Smooth muscle cell (in vitro differentiated cells): ENCODE data around the gene BSCL2. TPM values are rescaled to one million over a fixed set of nuclear protein-coding genes. Genes with fewer than 3 reads are reported as not detected.

Experiments
- DNase-seq: peaks from one replicate; lab custom pipeline; 2025; ENCODE audit not compliant: unreplicated experiment; lab: John Stamatoyannopoulos, UW
- H2AFZ ChIP-seq: fragments of 200-600 bp; sonication (generic); 2 replicates; pipeline ENCODE4 v1.6.0; 2016; ENCODE audit warnings: antibody characterized with exemption, low read depth, mild to moderate bottlenecking
- H3F3A ChIP-seq: fragments of 200-600 bp; sonication (generic); 2 replicates; pipeline ENCODE4 v1.6.0; 2017; ENCODE audit warnings: antibody characterized with exemption, low read depth
- H3K27ac ChIP-seq: fragments of 200-600 bp; sonication (generic); 2 replicates; pipeline ENCODE4 v1.5.1; 2016; ENCODE audit warnings: low read depth, mild to moderate bottlenecking
- H3K27me3 ChIP-seq: fragments of 200-600 bp; sonication (generic); 2 replicates; pipeline ENCODE4 v1.6.1; 2016; ENCODE audit warnings: low read depth, mild to moderate bottlenecking
- H3K36me3 ChIP-seq: fragments of 200-600 bp; sonication (generic); 2 replicates; pipeline ENCODE4 v1.5.1; 2016; ENCODE audit warnings: low read depth
- H3K4me1 ChIP-seq: fragments of 200-600 bp; sonication (generic); 2 replicates; pipeline ENCODE4 v1.5.1; 2016; ENCODE audit warnings: low read depth
- H3K4me2 ChIP-seq: fragments of 200-600 bp; sonication (generic); 2 replicates; pipeline ENCODE4 v1.6.0; 2016; ENCODE audit warnings: mild to moderate bottlenecking
- H3K4me3 ChIP-seq: fragments of 200-600 bp; sonication (generic); 2 replicates; pipeline ENCODE4 v1.5.1; 2016; ENCODE audit warnings: mild to moderate bottlenecking
- H3K79me2 ChIP-seq: fragments of 200-600 bp; sonication (generic); 2 replicates; pipeline ENCODE4 v1.6.0; 2016; ENCODE audit warnings: low read depth, mild to moderate bottlenecking
- H3K9ac ChIP-seq: fragments of 200-600 bp; sonication (generic); 2 replicates; pipeline ENCODE4 v1.6.0; 2016; ENCODE audit warnings: low read depth
- H3K9me3 ChIP-seq: fragments of 200-600 bp; sonication (generic); replicated peaks from 2 replicates; pipeline ENCODE4 v1.5.1; 2016; ENCODE audit warnings: low read depth
- H4K20me1 ChIP-seq: fragments of 200-600 bp; sonication (generic); 2 replicates; pipeline ENCODE4 v1.6.0; 2016; ENCODE audit warnings: low read depth
- WGBS: methylation state at CpG from one replicate; pipeline ENCODE4 v1.1.7; 2016; ENCODE audit warnings: low lambda C conversion rate; 5-methylcytosine and 5-hydroxymethylcytosine counted together
- polyA plus RNA-seq: library from polyadenylated mRNA; unstranded; fragments of >200 nt; fragmentation: Nextera tagmentation; extraction: Ambion mirVana; gene quantifications from 2 replicates; pipeline ENCODE4 v1.2.1, GENCODE V29; 2016
- total RNA-seq: library from RNA; depleted of rRNA; stranded (reverse); fragments of >200 nt; gene quantifications from 2 replicates; pipeline ENCODE4 v1.2.3, GENCODE V29; 2014
- TF ChIP-seq, protein P1 (sequence below): fragments of 200-600 bp; sonication (generic); IDR thresholded peaks from 2 replicates; pipeline ENCODE4 v1.5.1; 2017; ENCODE audit warnings: borderline replicate concordance, mild to moderate bottlenecking, antibody characterized with exemption; ENCODE audit not compliant: insufficient read depth, poor library complexity, severe bottlenecking

BSCL2 gene
- total and polyA plus RNA-seq, 2 experiments from 2014 or later: 79.7 to 115 TPM

DNA sequence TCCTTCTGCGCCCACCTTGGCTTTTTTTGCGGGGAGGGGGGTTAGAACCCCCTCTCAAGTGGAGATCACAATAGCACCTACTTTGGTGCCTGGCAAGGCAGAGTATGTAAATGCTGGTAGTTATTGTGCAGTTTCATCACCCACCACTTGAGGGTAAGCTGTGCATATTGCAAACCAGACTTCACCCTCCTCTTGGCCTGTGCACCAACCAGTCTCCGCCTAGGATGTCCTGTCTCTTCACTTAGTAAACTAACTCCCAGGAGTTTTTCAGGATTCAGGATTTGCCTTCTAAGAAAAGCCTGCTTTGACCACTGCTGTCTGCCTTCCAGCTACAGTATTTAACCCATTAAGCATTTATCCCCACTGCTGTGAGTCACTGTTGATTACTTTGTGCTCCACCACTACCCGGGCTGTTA, 26.4 kb downstream of the BSCL2 start:
- H3K4me3 ChIP-seq: no peak overlapping the region

DNA sequence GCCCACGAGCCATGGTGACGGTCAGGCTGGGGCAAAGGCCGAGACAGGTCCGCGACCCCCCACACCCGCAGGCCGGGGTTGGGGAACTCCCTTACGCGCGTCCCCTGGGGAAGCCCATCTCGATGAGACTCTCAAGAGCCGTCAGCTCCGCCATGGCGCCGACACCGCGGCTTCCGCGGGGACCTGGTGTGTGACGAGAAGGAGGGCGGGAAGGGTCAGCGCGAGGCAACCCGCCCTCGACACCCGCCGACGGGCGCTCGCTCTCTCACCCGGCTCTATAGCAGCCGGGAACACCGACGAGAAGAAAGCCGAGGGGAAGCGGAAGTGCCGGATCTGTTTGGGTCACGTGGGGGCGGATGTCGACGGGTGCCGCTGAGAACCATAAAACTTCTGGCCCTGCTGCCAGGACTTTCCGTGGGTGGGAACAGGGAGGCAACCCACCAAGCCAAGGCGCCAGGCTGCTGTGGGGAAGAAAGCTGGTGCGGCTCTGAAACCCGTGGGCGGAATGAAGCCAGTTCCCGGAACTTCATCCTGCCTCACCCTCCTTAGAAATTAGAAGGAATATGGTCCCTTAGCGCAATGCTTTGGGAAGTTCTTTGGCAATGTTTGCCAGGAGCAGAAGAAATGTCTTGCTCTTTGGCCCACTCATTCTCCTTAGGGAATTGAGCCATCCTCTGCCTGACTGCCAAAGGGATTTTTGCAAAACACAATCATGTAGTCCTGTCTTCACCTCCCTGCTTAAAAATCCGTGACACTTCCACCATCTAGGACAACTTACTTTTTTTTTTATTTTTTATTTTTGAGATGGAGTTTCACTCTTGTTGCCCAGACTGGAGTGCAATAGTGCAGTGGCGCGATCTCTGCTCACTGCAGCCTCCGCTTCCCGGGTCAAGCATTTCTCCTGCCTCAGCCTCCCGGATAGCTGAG, 28.2 kb downstream of the BSCL2 start, which contains the start of gene UBXN1:
Gene UBXN1 (minus strand): TSS at position 304 of the 927 bp plus-strand sequence. CDS start 150 bp downstream, at position 154.
- H3K4me3 ChIP-seq: peak within 1 kb of the TSS; percentile 92
- no peaks in the 10 kb centered on the region for H4K20me1 ChIP-seq
- peak within 1 kb of the TSS; percentile 91 for H3K4me2 ChIP-seq
- peak; percentile 61 for DNase-seq
- H3K79me2 ChIP-seq: peaks cover 21% of the 10 kb centered on the region
- peak within 1 kb of the TSS; percentile 37 for H2AFZ ChIP-seq
- no peaks in the 10 kb centered on the region for H3K9me3 ChIP-seq
- H3K4me1 ChIP-seq: peaks cover 7% of the 10 kb centered on the region
- no peaks in the 10 kb centered on the region for H3K27me3 ChIP-seq
- peak within 1 kb of the TSS; percentile 95 for H3K9ac ChIP-seq
- TF ChIP-seq, protein P1, sequence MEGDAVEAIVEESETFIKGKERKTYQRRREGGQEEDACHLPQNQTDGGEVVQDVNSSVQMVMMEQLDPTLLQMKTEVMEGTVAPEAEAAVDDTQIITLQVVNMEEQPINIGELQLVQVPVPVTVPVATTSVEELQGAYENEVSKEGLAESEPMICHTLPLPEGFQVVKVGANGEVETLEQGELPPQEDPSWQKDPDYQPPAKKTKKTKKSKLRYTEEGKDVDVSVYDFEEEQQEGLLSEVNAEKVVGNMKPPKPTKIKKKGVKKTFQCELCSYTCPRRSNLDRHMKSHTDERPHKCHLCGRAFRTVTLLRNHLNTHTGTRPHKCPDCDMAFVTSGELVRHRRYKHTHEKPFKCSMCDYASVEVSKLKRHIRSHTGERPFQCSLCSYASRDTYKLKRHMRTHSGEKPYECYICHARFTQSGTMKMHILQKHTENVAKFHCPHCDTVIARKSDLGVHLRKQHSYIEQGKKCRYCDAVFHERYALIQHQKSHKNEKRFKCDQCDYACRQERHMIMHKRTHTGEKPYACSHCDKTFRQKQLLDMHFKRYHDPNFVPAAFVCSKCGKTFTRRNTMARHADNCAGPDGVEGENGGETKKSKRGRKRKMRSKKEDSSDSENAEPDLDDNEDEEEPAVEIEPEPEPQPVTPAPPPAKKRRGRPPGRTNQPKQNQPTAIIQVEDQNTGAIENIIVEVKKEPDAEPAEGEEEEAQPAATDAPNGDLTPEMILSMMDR: no peak
- 12% methylated on average over 55 of the region's 55 CpGs for WGBS
- H3F3A ChIP-seq: peaks cover 27% of the 10 kb centered on the region
- no peaks in the 10 kb centered on the region for H3K36me3 ChIP-seq
- H3K27ac ChIP-seq: peak within 1 kb of the TSS; percentile 72

More for the DNA sequence above, 26.4 kb downstream of the BSCL2 start:
- H3F3A ChIP-seq: peaks cover 27% of the 10 kb centered on the region
- TF ChIP-seq, protein P1: peak; percentile 27
- no peaks in the 10 kb centered on the region for H3K36me3 ChIP-seq
- no peaks in the 10 kb centered on the region for H3K27me3 ChIP-seq
- no peaks in the 10 kb centered on the region for H3K9me3 ChIP-seq
- no peak overlapping the region for H3K4me2 ChIP-seq
- DNase-seq: no peak
- no peak overlapping the region for H3K9ac ChIP-seq
- peaks cover 21% of the 10 kb centered on the region for H3K79me2 ChIP-seq
- H3K4me1 ChIP-seq: peaks cover 7% of the 10 kb centered on the region
- H2AFZ ChIP-seq: peak overlapping the region; percentile 20
- 60% methylated on average over 4 of the region's 4 CpGs for WGBS
- peak overlapping the region; percentile 20 for H3K27ac ChIP-seq
- no peaks in the 10 kb centered on the region for H4K20me1 ChIP-seq

DNA sequence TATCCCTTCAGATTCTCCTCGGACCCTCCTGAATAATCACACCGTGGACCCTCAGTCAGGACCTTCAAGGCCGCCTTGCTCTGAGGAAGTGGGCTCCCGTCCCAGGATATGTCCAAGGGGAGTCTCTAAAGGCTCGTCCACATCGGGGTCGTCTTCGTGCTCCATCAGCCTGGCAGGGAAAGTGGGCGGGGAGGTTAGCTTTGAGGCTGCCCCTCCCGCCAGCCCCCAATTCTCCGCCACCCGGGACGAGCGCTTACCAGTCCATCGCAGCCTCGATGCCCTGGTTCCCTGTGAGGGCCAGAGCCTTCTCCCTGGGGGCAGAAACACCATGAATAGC, 28.8 kb downstream of the BSCL2 start:
- TF ChIP-seq, protein P1: no peak
- WGBS: 10% methylated on average over 13 of the region's 16 CpGs
- no peaks in the 10 kb centered on the region for H3K27me3 ChIP-seq

More for the DNA sequence above, 28.8 kb downstream of the BSCL2 start:
- Histone ChIP-seq H3K27ac (peak overlapping the region; percentile 72), H4K20me1 (no peaks in the 10 kb centered on the region), H3K9me3 (no peaks in the 10 kb centered on the region), H3K4me2 (peak overlapping the region; percentile 91), H3K4me1 (peaks cover 7% of the 10 kb centered on the region), H2AFZ (peak overlapping the region; percentile 37), H3K79me2 (peaks cover 24% of the 10 kb centered on the region), H3K4me3 (peak overlapping the region; percentile 92), H3K36me3 (no peaks in the 10 kb centered on the region), H3K9ac (peak overlapping the region; percentile 95), H3F3A (peaks cover 27% of the 10 kb centered on the region)
- DNase-seq: no peak
